Transverse colon (tissue), 4 donors: ENCODE measurements around the gene GRIN2C.

Experiments used
- CTCF ChIP-seq, 5 experiments: fragments of 200-600 bp in 3 of 5; fragments of 450-650 bp in 2 of 5; sonication (generic) in 3 of 5; IDR thresholded peaks; 1 replicate in 2 of 5; 2 replicates in 3 of 5; pipeline ENCODE4 v1.5.1; 2016 to 2017; ENCODE audit warnings: antibody characterized with exemption in 5 of 5, inconsistent platforms in 3 of 5, mild to moderate bottlenecking in 2 of 5, moderate library complexity in 1 of 5
- EP300 ChIP-seq: sonication (generic); formaldehyde crosslinking; IDR thresholded peaks from one replicate; pipeline ENCODE4 v1.6.1; 2017; ENCODE audit warnings: antibody characterized with exemption, low read depth
- POLR2AphosphoS5 ChIP-seq, 3 donors: sonication (generic); formaldehyde crosslinking; IDR thresholded peaks; one replicate each; pipeline ENCODE4 v1.6.1; 2016; ENCODE audit warnings: antibody characterized with exemption in 3 of 3

GRCh38 chr17:74822335-74822938 is 37.2 kb downstream of the GRIN2C start:
- no peak for TF ChIP-seq CTCF (IDR thresholded peaks at IDR 0.05)
- TF ChIP-seq EP300: no peak
- TF ChIP-seq POLR2AphosphoS5 (IDR thresholded peaks at IDR 0.05): no peak
